ENCODE results near the gene HNF1B.

HNF1B gene

DNA sequence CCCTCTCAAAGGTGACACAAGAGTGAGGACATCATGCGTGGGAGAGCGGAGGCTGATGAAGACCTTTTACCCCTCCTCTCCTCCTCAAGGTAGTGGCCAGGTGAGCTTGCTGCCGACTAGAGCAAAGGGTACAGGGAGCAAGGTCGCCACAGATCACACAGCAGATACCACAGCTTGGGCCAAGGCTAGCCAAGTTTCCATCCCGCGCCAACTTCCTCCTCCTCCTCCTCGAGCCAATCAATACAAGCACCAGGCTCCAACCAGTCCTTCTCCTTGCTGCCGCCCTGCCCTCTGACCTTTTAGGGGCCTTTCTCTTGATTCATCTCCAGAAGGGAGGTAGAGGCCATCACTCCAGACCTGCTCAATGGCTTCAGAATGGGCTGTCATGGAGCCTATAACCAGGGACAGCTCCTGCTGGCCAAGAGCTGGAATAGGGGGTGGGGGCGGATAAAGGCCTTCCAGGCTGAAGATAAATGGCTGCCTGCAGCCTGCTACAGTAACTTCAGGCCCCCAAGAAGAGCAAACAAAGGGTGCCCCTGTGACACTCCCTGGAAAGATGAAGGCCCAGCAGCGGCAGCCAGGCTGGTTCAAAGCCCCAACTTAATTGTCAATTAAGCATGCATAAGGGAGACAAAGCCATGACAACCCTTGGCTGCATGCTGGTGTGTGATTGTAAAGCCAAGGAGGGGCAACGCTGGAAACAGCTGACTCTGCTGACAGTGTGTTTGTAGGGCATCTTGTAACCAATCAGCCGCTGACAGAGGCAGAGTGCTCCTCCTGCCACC, 17.8 kb downstream of the HNF1B start:
- TF ChIP-seq, protein P1, sequence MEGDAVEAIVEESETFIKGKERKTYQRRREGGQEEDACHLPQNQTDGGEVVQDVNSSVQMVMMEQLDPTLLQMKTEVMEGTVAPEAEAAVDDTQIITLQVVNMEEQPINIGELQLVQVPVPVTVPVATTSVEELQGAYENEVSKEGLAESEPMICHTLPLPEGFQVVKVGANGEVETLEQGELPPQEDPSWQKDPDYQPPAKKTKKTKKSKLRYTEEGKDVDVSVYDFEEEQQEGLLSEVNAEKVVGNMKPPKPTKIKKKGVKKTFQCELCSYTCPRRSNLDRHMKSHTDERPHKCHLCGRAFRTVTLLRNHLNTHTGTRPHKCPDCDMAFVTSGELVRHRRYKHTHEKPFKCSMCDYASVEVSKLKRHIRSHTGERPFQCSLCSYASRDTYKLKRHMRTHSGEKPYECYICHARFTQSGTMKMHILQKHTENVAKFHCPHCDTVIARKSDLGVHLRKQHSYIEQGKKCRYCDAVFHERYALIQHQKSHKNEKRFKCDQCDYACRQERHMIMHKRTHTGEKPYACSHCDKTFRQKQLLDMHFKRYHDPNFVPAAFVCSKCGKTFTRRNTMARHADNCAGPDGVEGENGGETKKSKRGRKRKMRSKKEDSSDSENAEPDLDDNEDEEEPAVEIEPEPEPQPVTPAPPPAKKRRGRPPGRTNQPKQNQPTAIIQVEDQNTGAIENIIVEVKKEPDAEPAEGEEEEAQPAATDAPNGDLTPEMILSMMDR (IDR thresholded peaks at IDR 0.05; ENCODE audit: borderline replicate concordance, insufficient read depth, low read depth, low read length): no peak

GRCh38 chr17:37726248-37726647, 18.6 kb downstream of the HNF1B start:
- no peak overlapping the region for H3K4me3 ChIP-seq (ENCODE audit: low read depth, low read length)
- TF ChIP-seq, protein P1 (IDR thresholded peaks at IDR 0.05; ENCODE audit: borderline replicate concordance, insufficient read depth, low read depth, low read length): no peak

More for the DNA sequence above, 17.8 kb downstream of the HNF1B start:
- H3K4me3 ChIP-seq (ENCODE audit: low read depth, low read length): no peak overlapping the region

DNA sequence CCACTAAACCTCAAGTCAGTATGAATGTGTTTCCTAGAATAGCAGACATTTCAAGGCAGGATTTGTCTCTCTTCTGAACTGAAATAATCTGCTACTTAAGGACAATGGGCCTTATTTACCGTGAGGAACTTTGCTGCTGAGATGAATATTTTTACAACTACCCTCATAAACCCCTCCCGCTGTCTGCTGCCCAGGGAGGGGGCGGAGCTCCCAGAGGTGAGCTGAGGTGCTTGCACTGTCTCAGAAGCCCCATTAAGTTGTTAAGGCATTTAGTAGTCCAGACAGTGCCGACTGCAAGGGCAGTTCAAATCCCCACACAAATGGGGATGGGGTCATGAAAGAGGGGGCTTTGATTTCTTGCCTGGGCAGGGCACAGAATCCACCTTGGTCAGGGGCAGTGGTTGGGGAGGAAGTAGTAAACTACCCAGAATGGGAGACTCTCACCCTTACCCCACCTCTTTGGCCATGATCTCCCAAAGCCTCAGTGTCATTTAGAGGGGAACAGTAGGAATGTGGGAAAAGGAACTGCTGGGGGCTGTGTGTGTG, 19.2 kb downstream of the HNF1B start:
- TF ChIP-seq, protein P1 (IDR thresholded peaks at IDR 0.05; ENCODE audit: borderline replicate concordance, insufficient read depth, low read depth, low read length): no peak
- no peak overlapping the region for H3K4me3 ChIP-seq (ENCODE audit: low read depth, low read length)

DNA sequence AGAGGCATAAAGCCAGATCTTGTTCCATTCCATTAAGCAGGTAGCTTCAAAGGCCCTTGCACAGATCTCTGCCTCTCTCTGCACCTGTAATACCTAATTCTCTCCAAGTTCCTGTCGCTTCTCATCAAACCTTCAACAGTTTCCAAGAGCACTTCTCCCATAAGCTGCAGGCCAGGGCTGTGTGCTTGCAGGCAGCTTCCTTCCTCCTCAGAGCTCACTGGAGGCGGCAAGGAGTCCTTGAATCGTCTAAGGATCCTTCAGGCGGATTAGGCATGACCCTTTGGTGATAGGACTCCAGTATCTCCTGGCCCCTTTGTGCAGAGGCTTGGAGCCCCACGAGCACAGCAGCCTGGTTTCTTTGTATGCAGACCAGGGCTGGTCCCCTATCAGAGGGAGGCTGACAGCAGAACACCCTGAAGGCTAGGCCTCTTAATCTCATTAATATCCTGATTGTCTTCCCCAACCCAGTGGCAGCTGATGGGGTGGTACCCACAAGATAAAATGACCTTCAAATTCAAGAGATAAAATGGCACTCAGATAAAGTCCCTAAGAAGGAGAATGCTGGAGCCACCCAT, 19.8 kb downstream of the HNF1B start:
- no peak overlapping the region for H3K4me3 ChIP-seq (ENCODE audit: low read depth, low read length)
- TF ChIP-seq, protein P1 (IDR thresholded peaks at IDR 0.05; ENCODE audit: borderline replicate concordance, insufficient read depth, low read depth, low read length): no peak

GRCh38 chr17:37720989-37721388, 23.9 kb downstream of the HNF1B start:
- TF ChIP-seq, protein P1 (IDR thresholded peaks at IDR 0.05; ENCODE audit: borderline replicate concordance, insufficient read depth, low read depth, low read length): no peak
- H3K4me3 ChIP-seq (ENCODE audit: low read depth, low read length): no peak overlapping the region

GRCh38 chr17:37719866-37720265, 25.0 kb downstream of the HNF1B start:
- TF ChIP-seq, protein P1 (IDR thresholded peaks at IDR 0.05; ENCODE audit: borderline replicate concordance, insufficient read depth, low read depth, low read length): no peak
- H3K4me3 ChIP-seq (ENCODE audit: low read depth, low read length): no peak overlapping the region
